Upper lobe of left lung (tissue), 4 donors: ENCODE measurements around the gene WSCD2.

Source experiments
- CTCF ChIP-seq, 6 experiments: fragments of 450-650 bp in 4 of 6; fragments of 200-600 bp in 2 of 6; sonication (generic) in 2 of 6; IDR thresholded peaks; one replicate each; pipeline ENCODE4 v1.5.1; 2016 to 2019; ENCODE audit warnings: antibody characterized with exemption in 6 of 6
- EP300 ChIP-seq, 4 donors: sonication (generic); formaldehyde crosslinking; IDR thresholded peaks; one replicate each; pipeline ENCODE4 v1.5.1; 2017; ENCODE audit warnings: antibody characterized with exemption in 4 of 4, control low read depth in 2 of 4
- POLR2A ChIP-seq, 4 donors: fragments of 450-650 bp; IDR thresholded peaks; one replicate each; pipeline ENCODE4 v1.5.1; 2016 to 2017; ENCODE audit warnings: antibody characterized with exemption in 4 of 4, mild to moderate bottlenecking in 2 of 4
- POLR2AphosphoS5 ChIP-seq, 2 donors: sonication (generic); formaldehyde crosslinking; IDR thresholded peaks; one replicate each; pipeline ENCODE4 v1.5.1; 2017; ENCODE audit warnings: antibody characterized with exemption in 2 of 2

- TF ChIP-seq CTCF (IDR thresholded peaks at IDR 0.05): no peak
- TF ChIP-seq EP300 (IDR thresholded peaks at IDR 0.05): no peak
- TF ChIP-seq POLR2A (IDR thresholded peaks at IDR 0.05): no peak
- TF ChIP-seq POLR2AphosphoS5 (IDR thresholded peaks at IDR 0.05): no peak
These were observed 8.3 kb upstream of the WSCD2 start for GRCh38 chr12:108120863-108121165.
